ENCODE measurements around the gene ADCY1.

- TF ChIP-seq CTCF (conservative IDR thresholded peaks at IDR 0.05; ENCODE audit: low read depth, low read length) (no peak), EZH2 (IDR thresholded peaks at IDR 0.05; ENCODE audit: borderline replicate concordance, low read depth, low read length, poor library complexity, severe bottlenecking) (no peak)
Measured at GRCh38 chr7:45573204-45573603, 964 bp upstream of the ADCY1 start.

All from A673 (cell line).